Left lung (tissue), 10 donors: Measurements from ENCODE around the gene UBQLN1. TPM values are rescaled to one million over a fixed set of nuclear protein-coding genes. Genes with fewer than 3 reads are reported as not detected.

Experiments
- ATAC-seq: fragments of 200-7000 bp; cut with Tn5 transposase; one replicate; pipeline ENCODE4 v1.9.1; 2020; ENCODE audit warnings: moderate library complexity
- DNase-seq, 4 donors: peaks; one replicate each; pipeline ENCODE4 v3.0.0-alpha.2; 2013 to 2020
- H3K27ac ChIP-seq, 2 donors: fragments of 200-600 bp; sonication (generic) in 1 of 2; one replicate each; pipeline versions ENCODE4 v1.5.0 to v1.8.0; 2020 to 2021
- H3K27me3 ChIP-seq, 2 donors: fragments of 200-600 bp; sonication (generic) in 1 of 2; one replicate each; pipeline versions ENCODE4 v1.5.0 to v1.8.0; 2020 to 2021
- H3K36me3 ChIP-seq, 2 donors: fragments of 200-600 bp; sonication (generic) in 1 of 2; one replicate each; pipeline versions ENCODE4 v1.5.0 to v1.8.0; 2020 to 2021
- H3K4me1 ChIP-seq, 2 donors: fragments of 200-600 bp; one replicate each; pipeline ENCODE4 v1.8.0; 2021
- H3K4me3 ChIP-seq, 2 donors: fragments of 200-600 bp; sonication (generic) in 1 of 2; one replicate each; pipeline versions ENCODE4 v1.5.0 to v1.8.0; 2020 to 2021; ENCODE audit warnings: mild to moderate bottlenecking in 1 of 2
- H3K9me3 ChIP-seq, 2 donors: fragments of 200-600 bp; sonication (generic) in 1 of 2; one replicate each; pipeline versions ENCODE4 v1.5.0 to v1.8.0; 2020 to 2021
- intact Hi-C, 2 donors: fragments of 100-400 bp; cut with DNase I; formaldehyde crosslinking; loops; one replicate each; pipeline versions ENCODE4 v1.11.2 to v1.14.2; 2022
- polyA plus RNA-seq, 6 donors: library from polyadenylated mRNA; unstranded; fragments of 120-200 nt; gene quantifications; one replicate each; pipeline ENCODE4 v1.2.1, GENCODE V29; 2013; ENCODE audit not compliant: insufficient read length in 6 of 6
- total RNA-seq, 2 donors: library from RNA; stranded (reverse); fragmentation: NEBNext Ultra II Directional; extraction: Animal tissue kit (Norgen Biotek cat#: 25700); gene quantifications; one replicate each; pipeline ENCODE4 v1.2.1, GENCODE V29; 2021
- TF ChIP-seq, protein P1 (sequence below), 2 donors: fragments of 200-600 bp; sonication (generic) in 1 of 2; IDR thresholded peaks; one replicate each; pipeline versions ENCODE4 v1.5.0 to v1.8.0; 2021; ENCODE audit warnings: antibody characterized with exemption in 2 of 2
- donor health status: DM: no; HTN: yes; CAD: no.
- donor health status: DM: no; HTN: no; CAD: no.

The UBQLN1 gene
- total and polyA plus RNA-seq, 8 donors: 83.1 to 107 (median 93.5) TPM

DNA sequence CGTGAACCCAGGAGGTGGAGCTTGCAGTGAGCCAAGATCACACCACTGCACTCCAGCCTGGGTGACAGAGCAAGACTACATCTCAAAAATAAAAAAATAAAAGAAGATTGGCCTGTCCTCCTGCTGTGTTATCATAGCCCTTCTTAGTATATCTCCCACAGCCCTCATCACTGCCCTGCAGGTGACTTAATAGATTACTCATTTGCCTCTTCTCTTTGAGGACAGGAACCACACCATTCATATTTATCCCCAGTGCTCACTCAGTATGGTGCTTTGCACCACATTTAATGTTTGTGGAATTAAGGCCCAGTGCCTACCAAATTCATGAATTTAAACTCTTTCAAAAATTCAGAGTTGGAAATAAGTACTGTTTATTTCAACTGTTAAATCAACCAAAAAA lies 74.5 kb downstream of the UBQLN1 start:
- Histone ChIP-seq H3K27me3 (no peaks in the 10 kb centered on the region), H3K27ac (no peak overlapping the region), H3K4me1 (no peaks in the 10 kb centered on the region), H3K36me3 (no peaks in the 10 kb centered on the region), H3K4me3 (no peak overlapping the region), H3K9me3 (no peaks in the 10 kb centered on the region)
- no peak for DNase-seq
- TF ChIP-seq, protein P1, sequence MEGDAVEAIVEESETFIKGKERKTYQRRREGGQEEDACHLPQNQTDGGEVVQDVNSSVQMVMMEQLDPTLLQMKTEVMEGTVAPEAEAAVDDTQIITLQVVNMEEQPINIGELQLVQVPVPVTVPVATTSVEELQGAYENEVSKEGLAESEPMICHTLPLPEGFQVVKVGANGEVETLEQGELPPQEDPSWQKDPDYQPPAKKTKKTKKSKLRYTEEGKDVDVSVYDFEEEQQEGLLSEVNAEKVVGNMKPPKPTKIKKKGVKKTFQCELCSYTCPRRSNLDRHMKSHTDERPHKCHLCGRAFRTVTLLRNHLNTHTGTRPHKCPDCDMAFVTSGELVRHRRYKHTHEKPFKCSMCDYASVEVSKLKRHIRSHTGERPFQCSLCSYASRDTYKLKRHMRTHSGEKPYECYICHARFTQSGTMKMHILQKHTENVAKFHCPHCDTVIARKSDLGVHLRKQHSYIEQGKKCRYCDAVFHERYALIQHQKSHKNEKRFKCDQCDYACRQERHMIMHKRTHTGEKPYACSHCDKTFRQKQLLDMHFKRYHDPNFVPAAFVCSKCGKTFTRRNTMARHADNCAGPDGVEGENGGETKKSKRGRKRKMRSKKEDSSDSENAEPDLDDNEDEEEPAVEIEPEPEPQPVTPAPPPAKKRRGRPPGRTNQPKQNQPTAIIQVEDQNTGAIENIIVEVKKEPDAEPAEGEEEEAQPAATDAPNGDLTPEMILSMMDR (IDR thresholded peaks at IDR 0.05): no peak
- no peak for ATAC-seq
- intact Hi-C loops: no loop called here

DNA sequence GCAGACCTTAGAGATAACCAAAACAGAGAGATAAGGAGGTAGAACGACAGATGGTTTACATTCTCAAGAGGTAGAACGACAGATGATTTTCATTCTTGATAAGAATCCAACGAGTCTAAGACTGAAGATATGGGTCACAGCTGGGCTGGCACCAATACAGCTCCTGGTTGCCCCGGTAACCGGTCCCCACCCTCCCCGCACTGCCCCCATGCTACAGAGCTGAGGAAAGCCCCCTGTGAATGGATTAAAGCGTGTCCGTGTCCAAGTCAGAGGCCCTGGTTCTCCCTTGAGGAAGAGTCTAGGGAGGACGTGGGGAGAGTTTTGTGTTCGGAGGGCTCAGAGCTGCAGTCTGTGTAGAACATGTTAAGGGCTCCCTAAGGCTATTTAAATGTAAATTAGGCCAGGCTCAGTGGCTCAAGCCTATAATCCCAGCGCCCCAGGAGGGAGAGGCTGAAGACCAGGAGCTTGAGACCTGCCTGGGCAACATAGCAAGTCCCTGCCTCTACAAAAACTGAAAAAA lies 76.8 kb downstream of the UBQLN1 start:
- ATAC-seq (no peak), DNase-seq (no peak)
- no peaks in the 10 kb centered on the region for H3K9me3 ChIP-seq
- TF ChIP-seq, protein P1 (IDR thresholded peaks at IDR 0.05): no peak
- H3K27ac ChIP-seq: no peak overlapping the region
- H3K4me3 ChIP-seq: no peak overlapping the region
- no peaks in the 10 kb centered on the region for H3K36me3 ChIP-seq
- no peaks in the 10 kb centered on the region for H3K27me3 ChIP-seq
- no peaks in the 10 kb centered on the region for H3K4me1 ChIP-seq
- intact Hi-C loops: no loop called here

DNA sequence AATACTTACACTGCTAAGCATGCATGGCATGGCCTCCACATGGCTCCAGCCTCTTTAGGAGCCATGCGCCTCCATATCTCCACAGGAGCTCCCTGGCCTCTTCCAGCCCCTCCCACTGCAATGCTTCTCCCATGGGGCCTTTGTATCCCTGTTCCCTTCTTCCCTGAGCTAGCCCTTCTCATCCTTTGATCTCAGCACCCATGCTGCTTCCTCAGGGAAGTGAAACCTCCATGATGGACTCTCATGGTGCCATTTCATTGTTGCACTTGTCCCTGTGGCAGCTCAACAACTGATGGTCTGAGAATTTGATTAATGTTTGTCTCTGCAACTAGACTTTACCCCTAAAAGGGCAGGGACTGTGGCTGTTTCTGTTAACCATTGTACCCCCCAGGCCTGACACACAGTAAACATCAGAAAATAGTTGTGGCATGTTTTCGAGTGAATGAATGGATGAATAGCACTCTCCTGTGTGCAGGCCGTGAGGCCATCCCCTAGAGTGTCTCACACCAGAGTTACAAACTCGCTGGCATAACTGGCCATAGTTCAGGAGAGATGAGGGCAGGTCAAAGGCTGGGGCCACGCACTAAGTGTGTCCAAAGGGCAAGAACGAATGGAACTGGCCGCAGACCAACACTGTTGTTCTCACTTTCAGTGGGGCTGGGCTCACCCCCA lies 78.2 kb downstream of the UBQLN1 start:
- intact Hi-C loops: no loop called here
- Histone ChIP-seq H3K27me3 (no peaks in the 10 kb centered on the region), H3K4me1 (peaks cover 0 to 6% of the 10 kb centered on the region in 2 donors), H3K9me3 (no peaks in the 10 kb centered on the region), H3K36me3 (no peaks in the 10 kb centered on the region), H3K4me3 (no peak overlapping the region), H3K27ac (no peak overlapping the region)
- TF ChIP-seq, protein P1 (IDR thresholded peaks at IDR 0.05): no peak
- DNase-seq (no peak), ATAC-seq (no peak)

DNA sequence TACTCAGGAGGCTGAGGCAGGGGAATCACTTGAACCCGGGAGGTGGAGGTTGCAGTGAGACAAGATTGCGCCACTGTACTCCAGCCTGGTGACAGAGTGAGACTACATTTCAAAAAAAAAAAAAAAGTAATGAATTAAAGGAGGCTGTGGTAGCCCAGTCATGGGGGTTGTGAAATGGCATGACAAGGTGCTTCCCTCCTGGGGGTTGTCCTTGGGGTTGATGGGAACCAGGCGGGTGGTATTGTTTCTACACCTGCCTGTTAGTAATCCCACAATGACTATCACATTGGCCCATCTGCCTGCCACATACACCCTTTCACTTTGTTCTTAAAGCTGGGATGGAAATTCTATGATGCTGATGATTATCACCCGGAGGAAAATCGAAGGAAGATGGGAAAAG lies 79.2 kb downstream of the UBQLN1 start:
- H3K27ac ChIP-seq: no peak overlapping the region
- TF ChIP-seq, protein P1 (IDR thresholded peaks at IDR 0.05): no peak
- H3K4me3 ChIP-seq: no peak overlapping the region
- ATAC-seq (no peak), DNase-seq (no peak)
- no peaks in the 10 kb centered on the region for H3K27me3 ChIP-seq
- H3K4me1 ChIP-seq: peaks cover 4 to 16% of the 10 kb centered on the region in 2 donors
- no peaks in the 10 kb centered on the region for H3K36me3 ChIP-seq
- intact Hi-C loops: no loop called here
- no peaks in the 10 kb centered on the region for H3K9me3 ChIP-seq

DNA sequence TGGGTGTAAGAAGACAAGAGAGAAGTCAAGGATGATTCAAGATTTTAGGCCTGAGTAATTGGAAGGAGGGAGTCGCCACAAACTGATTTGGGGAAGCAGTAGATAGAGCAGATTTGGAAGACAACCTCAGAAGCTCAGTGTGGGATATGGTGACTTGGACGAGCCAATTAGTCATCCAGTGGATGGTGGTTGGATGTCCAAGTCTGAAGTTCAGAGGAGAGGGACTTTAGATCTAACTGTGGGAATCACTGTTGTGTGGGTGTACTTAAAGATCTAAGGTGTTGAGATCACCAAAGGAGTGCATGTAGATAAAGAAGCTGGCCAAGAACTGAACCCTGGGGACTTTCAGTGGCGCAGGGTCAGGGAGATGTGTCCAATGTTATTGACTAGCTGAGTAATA lies 82.6 kb downstream of the UBQLN1 start:
- ATAC-seq: no peak
- intact Hi-C loops: no loop called here
- TF ChIP-seq, protein P1 (IDR thresholded peaks at IDR 0.05): no peak

More for the DNA sequence above, 82.6 kb downstream of the UBQLN1 start:
- H3K4me3 ChIP-seq: no peak overlapping the region
- H3K36me3 ChIP-seq: no peaks in the 10 kb centered on the region
- no peak for DNase-seq
- no peaks in the 10 kb centered on the region for H3K9me3 ChIP-seq
- peaks cover 4 to 28% of the 10 kb centered on the region in 2 donors for H3K4me1 ChIP-seq
- H3K27me3 ChIP-seq: no peaks in the 10 kb centered on the region
- no peak overlapping the region for H3K27ac ChIP-seq
